22Rv1 (cell line): Measurements from ENCODE around the gene BMP7.

ENCODE experiments used
- H3K27ac ChIP-seq: fragments of 450-650 bp; 2 replicates; pipeline ENCODE4 v1.5.1; 2017
- CTCF ChIP-seq: fragments of 450-650 bp; IDR thresholded peaks from 2 replicates; pipeline ENCODE4 v1.5.1; 2017; ENCODE audit warnings: mild to moderate bottlenecking
- ZFX ChIP-seq: fragments of 450-650 bp; IDR thresholded peaks from 2 replicates; pipeline ENCODE4 v1.6.1; 2017; ENCODE audit warnings: antibody characterized with exemption, borderline replicate concordance

The BMP7 gene

GRCh38 chr20:57186192-57186591 is 80.2 kb downstream of the BMP7 start:
- no peak overlapping the region for H3K27ac ChIP-seq
- no peak for TF ChIP-seq ZFX
- TF ChIP-seq CTCF = no peak

GRCh38 chr20:57185188-57185743 is 81.2 kb downstream of the BMP7 start:
- no peak overlapping the region for H3K27ac ChIP-seq
- TF ChIP-seq CTCF = no peak
- TF ChIP-seq ZFX = no peak

GRCh38 chr20:57183457-57184009 is 82.9 kb downstream of the BMP7 start:
- no peak overlapping the region for H3K27ac ChIP-seq
- TF ChIP-seq CTCF (no peak), ZFX (no peak)

- H3K27ac ChIP-seq = no peak overlapping the region
- no peak for TF ChIP-seq CTCF
- no peak for TF ChIP-seq ZFX
These were observed 84.8 kb downstream of the BMP7 start for GRCh38 chr20:57181639-57182038.

GRCh38 chr20:57180954-57181353 is 85.5 kb downstream of the BMP7 start:
- no peak for TF ChIP-seq CTCF
- no peak for TF ChIP-seq ZFX
- no peak overlapping the region for H3K27ac ChIP-seq

- H3K27ac ChIP-seq = no peak overlapping the region
- TF ChIP-seq ZFX = no peak
These were observed 86.1 kb downstream of the BMP7 start for GRCh38 chr20:57180387-57180786.

GRCh38 chr20:57179265-57179664 is 87.2 kb downstream of the BMP7 start:
- no peak for TF ChIP-seq ZFX
- TF ChIP-seq CTCF = no peak
- no peak overlapping the region for H3K27ac ChIP-seq

- TF ChIP-seq ZFX = no peak
- no peak for TF ChIP-seq CTCF
- H3K27ac ChIP-seq = no peak overlapping the region
These were observed 87.8 kb downstream of the BMP7 start for GRCh38 chr20:57178582-57179111.
